Activated CD4-positive, alpha-beta T cell treated with anti-CD3 and anti-CD28 coated beads for 36 hours (primary cell): ENCODE measurements around the gene MUC20. TPM values are rescaled to one million over a fixed set of nuclear protein-coding genes. Genes with fewer than 3 reads are reported as not detected.
"Not testable (repeated sequence)": the region's sequence is repeated elsewhere in the genome, so short reads cannot be mapped to it uniquely, and the experiment has no call there.

Source experiments
- ATAC-seq: fragments of 200-7000 bp; cut with Tn5 transposase; one replicate; pipeline ENCODE4 v1.10.0; 2021; ENCODE audit warnings: mild to moderate bottlenecking, moderate library complexity
- CTCF ChIA-PET: fragments of 350-600 bp; sonication (Branson Sonifier 250); formaldehyde crosslinking; loops from one replicate; lab custom pipeline; 2021; ENCODE audit warnings: antibody characterized with exemption; lab: Charles Lee
- POLR2A ChIA-PET: fragments of 350-600 bp; sonication (Branson Sonifier 250); formaldehyde crosslinking; loops from one replicate; lab custom pipeline; 2021; ENCODE audit warnings: antibody characterized with exemption, inconsistent platforms; lab: Charles Lee
- DNase-seq: peaks from one replicate; pipeline ENCODE4 v3.0.0-alpha.2; 2020
- H3K27ac Mint-ChIP-seq: one replicate; pipeline ENCODE4 v1.8.0; 2021; ENCODE audit warnings: mixed read lengths
- H3K27me3 Mint-ChIP-seq: one replicate; pipeline ENCODE4 v1.8.0; 2021; ENCODE audit warnings: mixed read lengths
- H3K36me3 Mint-ChIP-seq: one replicate; pipeline ENCODE4 v1.8.0; 2021; ENCODE audit warnings: low read depth, mixed read lengths
- H3K4me1 Mint-ChIP-seq: one replicate; pipeline ENCODE4 v1.8.0; 2021; ENCODE audit warnings: mixed read lengths
- H3K4me3 Mint-ChIP-seq: one replicate; pipeline ENCODE4 v1.8.0; 2021; ENCODE audit warnings: mild to moderate bottlenecking, moderate library complexity, mixed read lengths
- H3K9me3 Mint-ChIP-seq: one replicate; pipeline ENCODE4 v1.8.0; 2021; ENCODE audit warnings: low read depth, mixed read lengths
- intact Hi-C, 2 experiments: fragments of 100-400 bp; cut with DNase I in 1 of 2; cut with micrococcal nuclease in 1 of 2; formaldehyde crosslinking; loops; one replicate each; pipeline versions ENCODE4 v1.14.2 to v1.15.1; 2022 to 2024; cut with DNase I, micrococcal nuclease
- total RNA-seq, 2 experiments: library from RNA; stranded (reverse); gene quantifications; one replicate each; pipeline ENCODE4 v1.2.3, GENCODE V29; 2021

Gene MUC20
- total RNA-seq, 2 experiments from 2014 or later: 0.30 to 0.54 TPM

DNA sequence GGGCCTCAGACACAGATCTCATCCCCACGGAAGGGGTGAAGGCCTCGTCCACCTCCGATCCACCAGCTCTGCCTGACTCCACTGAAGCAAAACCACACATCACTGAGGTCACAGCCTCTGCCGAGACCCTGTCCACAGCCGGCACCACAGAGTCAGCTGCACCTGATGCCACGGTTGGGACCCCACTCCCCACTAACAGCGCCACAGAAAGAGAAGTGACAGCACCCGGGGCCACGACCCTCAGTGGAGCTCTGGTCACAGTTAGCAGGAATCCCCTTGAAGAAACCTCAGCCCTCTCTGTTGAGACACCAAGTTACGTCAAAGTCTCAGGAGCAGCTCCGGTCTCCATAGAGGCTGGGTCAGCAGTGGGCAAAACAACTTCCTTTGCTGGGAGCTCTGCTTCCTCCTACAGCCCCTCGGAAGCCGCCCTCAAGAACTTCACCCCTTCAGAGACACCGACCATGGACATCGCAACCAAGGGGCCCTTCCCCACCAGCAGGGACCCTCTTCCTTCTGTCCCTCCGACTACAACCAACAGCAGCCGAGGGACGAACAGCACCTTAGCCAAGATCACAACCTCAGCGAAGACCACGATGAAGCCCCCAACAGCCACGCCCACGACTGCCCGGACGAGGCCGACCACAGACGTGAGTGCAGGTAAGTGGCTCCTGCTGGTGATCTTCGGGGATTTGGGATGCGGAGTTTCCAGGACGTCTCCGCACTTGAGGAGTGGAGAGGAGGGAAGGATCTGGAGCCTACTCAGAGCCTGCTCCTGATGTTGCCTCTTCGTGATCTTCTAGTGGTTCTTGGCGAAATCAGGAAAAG is 5.3 kb downstream of the MUC20 start:
- H3K4me1 Mint-ChIP-seq, CTCF ChIA-PET, intact Hi-C loops, H3K9me3 Mint-ChIP-seq, H3K27me3 Mint-ChIP-seq, DNase-seq, H3K36me3 Mint-ChIP-seq, POLR2A ChIA-PET, H3K4me3 Mint-ChIP-seq, ATAC-seq, H3K27ac Mint-ChIP-seq: not testable (repeated sequence)

DNA sequence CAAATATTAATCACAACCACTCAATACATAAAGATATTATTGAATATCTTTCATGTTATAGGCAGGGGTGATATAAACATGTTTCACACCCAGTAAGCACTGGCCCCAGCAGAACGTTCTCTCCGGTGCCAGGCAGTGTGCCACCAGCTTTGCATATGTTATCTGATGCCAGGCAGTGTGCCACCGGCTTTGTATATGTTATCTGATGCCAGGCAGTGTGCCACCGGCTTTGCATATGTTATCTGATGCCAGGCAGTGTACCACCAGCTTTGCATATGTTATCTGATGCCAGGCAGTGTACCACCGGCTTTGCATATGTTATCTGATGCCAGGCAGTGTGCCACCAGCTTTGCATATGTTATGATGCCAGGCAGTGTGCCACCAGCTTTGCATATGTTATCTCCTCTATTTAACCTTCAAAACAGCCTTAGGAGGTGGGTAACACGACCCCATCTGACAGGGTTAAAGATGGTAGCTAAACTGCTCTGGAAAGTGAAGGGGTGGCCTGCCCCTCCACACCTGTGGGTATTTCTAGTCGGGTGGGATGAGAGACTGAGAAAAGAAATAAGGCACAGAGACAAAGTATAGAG is 6.9 kb downstream of the MUC20 start:
- Mint-ChIP-seq H3K36me3 (no peaks in the 10 kb centered on the region), H3K9me3 (no peaks in the 10 kb centered on the region), H3K27ac (no peak overlapping the region), H3K4me3 (no peak overlapping the region), H3K4me1 (no peaks in the 10 kb centered on the region), H3K27me3 (no peaks in the 10 kb centered on the region)
- DNase-seq (no peak), ATAC-seq (no peak)
- intact Hi-C loops: no loop called here
- ChIA-PET POLR2A (no interaction called here), CTCF (no interaction called here)

DNA sequence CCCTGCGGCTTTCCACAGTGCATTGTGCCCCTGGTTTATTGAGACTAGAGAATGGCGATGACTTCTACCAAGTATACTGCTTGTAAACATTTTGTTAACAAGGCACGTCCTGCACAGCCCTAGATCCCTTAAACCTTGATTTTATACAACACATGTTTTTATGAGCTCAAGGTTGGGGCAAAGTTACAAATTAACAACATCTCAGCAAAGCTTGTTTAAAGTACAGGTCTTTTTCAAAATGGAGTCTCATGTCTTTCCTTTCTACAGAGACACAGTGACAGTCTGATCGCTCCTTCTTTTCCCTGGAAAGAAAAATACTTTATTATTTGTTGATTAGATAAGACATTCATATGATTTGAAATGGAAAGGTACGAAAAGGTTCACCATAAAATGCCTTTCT is 8.0 kb downstream of the MUC20 start:
- CTCF ChIA-PET: interaction anchor here (0.7 kb wide), 1 partner anchor 9 kb away, joined by 3 read pairs; no protein-coding TSS in a partner anchor
- H3K9me3 Mint-ChIP-seq, POLR2A ChIA-PET, intact Hi-C loops, H3K27ac Mint-ChIP-seq, H3K4me1 Mint-ChIP-seq, H3K36me3 Mint-ChIP-seq, DNase-seq, H3K4me3 Mint-ChIP-seq, H3K27me3 Mint-ChIP-seq, ATAC-seq: not testable (repeated sequence)

DNA sequence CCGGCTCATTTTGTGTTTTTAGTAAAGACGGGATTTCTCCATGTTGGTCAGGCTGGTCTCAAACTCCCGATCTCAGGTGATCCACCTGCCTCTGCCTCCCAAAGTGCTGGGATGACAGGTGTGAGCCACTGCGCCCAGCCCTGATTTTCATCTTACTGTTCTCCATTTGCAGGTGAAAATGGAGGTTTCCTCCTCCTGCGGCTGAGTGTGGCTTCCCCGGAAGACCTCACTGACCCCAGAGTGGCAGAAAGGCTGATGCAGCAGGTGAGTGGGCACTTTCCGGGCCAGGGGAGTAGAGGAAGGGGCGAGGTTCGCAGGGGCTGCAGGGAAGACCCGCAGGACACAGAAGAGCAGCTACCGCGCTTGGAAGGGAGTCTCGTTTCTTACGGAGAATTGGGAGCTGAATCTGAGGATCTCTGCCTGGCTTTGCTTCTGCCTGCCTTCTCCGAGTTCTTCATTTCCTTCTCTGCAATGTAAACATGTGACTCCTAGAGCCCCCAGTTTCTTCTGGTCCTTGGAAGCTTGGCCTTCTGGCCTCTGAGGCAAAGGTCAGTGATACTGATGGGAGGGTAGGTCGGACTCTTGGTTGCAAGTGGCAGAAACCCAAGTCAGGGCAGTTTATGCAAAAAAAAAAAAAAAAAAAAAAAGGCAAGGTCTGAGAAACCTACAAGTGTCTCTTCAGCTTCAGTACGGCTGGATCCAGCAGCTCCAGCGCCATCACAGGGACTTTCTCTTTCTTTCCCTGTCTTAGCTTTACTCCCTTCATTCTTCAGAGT is 8.9 kb downstream of the MUC20 start:
- Mint-ChIP-seq H3K9me3 (no peaks in the 10 kb centered on the region), H3K27me3 (no peaks in the 10 kb centered on the region), H3K4me3 (no peak overlapping the region), H3K27ac (no peak overlapping the region), H3K4me1 (no peaks in the 10 kb centered on the region), H3K36me3 (no peaks in the 10 kb centered on the region)
- intact Hi-C loops: no loop called here
- ChIA-PET CTCF (no interaction called here), POLR2A (interaction anchor here (0.6 kb wide), 1 partner anchor 8 kb away, joined by 3 read pairs; no protein-coding TSS in a partner anchor)
- no peak for ATAC-seq
- no peak for DNase-seq

DNA sequence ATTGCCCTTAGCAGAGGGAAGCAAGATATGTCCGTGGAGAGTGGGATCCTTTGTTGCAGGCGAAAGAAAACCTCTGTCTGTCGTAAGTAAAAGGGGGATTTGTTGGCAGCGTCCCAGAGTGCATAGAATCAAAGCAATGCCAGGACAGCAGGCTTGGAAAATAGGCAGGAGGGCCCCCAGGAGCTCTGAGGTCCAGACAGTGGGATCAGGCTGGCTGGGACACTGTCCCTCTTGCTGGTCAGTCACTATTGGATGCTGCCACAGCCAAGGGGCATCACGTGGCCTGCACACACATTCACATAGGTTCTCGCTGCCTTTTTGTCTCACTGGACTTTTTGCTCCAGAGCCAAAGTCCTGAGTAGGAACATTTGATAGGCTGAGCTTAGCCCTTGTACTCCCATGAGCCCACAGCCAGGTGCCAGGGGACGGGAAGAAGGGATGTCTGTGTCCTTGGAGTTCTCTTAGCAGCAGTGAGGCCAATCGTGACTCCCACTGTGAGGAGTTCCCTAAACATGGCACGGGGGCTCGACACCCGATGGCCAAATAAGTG is 10.7 kb downstream of the MUC20 start:
- Mint-ChIP-seq H3K36me3 (no peaks in the 10 kb centered on the region), H3K4me3 (no peak overlapping the region), H3K4me1 (no peaks in the 10 kb centered on the region), H3K27ac (no peak overlapping the region), H3K9me3 (no peaks in the 10 kb centered on the region), H3K27me3 (no peaks in the 10 kb centered on the region)
- CTCF ChIA-PET: interaction anchor here (0.8 kb wide), 1 partner anchor 119 kb away, joined by 3 read pairs; no protein-coding TSS in a partner anchor
- intact Hi-C loops: no loop called here
- POLR2A ChIA-PET: no interaction called here
- ATAC-seq (no peak), DNase-seq (no peak)

DNA sequence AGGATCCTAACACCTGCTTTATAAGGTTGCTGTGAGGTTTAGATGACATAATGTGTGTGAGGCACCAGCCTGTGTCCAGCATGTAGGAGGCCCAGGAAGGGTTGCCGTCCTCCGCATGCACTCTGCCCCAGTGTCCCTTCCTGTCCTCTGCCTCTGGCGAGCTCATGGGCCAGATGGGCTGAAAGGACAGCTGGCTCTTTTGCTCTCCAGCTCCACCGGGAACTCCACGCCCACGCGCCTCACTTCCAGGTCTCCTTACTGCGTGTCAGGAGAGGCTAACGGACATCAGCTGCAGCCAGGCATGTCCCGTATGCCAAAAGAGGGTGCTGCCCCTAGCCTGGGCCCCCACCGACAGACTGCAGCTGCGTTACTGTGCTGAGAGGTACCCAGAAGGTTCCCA is 12.2 kb downstream of the MUC20 start:
- DNase-seq (no peak), ATAC-seq (no peak)
- H3K9me3 Mint-ChIP-seq: no peaks in the 10 kb centered on the region
- ChIA-PET POLR2A (no interaction called here), CTCF (no interaction called here)
- H3K27ac Mint-ChIP-seq: no peak overlapping the region
- H3K4me1 Mint-ChIP-seq: no peaks in the 10 kb centered on the region
- intact Hi-C loops: no loop called here
- no peaks in the 10 kb centered on the region for H3K27me3 Mint-ChIP-seq
- no peaks in the 10 kb centered on the region for H3K36me3 Mint-ChIP-seq
- H3K4me3 Mint-ChIP-seq: no peak overlapping the region

DNA sequence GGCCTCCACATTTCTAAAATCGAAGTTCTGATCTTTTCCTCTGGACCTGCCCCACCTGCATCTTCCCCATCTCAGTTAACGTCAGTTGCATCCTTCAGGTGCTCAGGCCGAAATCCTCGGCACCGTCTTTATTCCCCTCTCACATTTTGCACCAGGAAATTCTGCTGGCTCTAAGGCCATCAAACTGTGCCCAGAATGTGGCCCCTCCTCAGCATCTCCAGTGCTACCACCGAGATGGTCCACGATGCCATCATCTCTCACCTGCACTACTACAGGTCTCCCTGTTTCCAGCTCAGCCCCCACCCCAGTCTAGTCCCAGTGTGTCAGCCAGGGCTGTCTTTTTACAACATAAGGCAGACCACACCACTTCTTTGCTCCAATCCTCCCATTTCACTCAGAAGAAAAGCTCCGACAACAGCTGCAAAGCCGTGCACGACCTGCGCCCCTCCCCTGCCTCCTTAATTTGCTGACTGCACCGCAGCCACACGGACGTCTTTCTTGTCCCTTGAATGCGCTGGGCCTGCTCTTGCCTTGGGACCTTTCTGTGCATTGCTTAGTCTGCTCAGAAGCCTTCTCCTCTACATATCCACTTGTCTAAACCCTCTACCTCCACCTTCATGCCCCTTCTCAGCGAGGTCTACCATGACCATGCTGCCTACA is 14.4 kb downstream of the MUC20 start:
- ChIA-PET POLR2A (interaction anchor here (0.7 kb wide), 1 partner anchor 473 kb away, joined by 5 read pairs; no protein-coding TSS in a partner anchor), CTCF (no interaction called here)
- H3K4me1 Mint-ChIP-seq: no peaks in the 10 kb centered on the region
- ATAC-seq: no peak
- H3K27ac Mint-ChIP-seq: no peak overlapping the region
- no peaks in the 10 kb centered on the region for H3K36me3 Mint-ChIP-seq
- no peak for DNase-seq
- H3K27me3 Mint-ChIP-seq: no peaks in the 10 kb centered on the region
- H3K4me3 Mint-ChIP-seq: no peak overlapping the region
- intact Hi-C loops: no loop called here
- H3K9me3 Mint-ChIP-seq: no peaks in the 10 kb centered on the region

DNA sequence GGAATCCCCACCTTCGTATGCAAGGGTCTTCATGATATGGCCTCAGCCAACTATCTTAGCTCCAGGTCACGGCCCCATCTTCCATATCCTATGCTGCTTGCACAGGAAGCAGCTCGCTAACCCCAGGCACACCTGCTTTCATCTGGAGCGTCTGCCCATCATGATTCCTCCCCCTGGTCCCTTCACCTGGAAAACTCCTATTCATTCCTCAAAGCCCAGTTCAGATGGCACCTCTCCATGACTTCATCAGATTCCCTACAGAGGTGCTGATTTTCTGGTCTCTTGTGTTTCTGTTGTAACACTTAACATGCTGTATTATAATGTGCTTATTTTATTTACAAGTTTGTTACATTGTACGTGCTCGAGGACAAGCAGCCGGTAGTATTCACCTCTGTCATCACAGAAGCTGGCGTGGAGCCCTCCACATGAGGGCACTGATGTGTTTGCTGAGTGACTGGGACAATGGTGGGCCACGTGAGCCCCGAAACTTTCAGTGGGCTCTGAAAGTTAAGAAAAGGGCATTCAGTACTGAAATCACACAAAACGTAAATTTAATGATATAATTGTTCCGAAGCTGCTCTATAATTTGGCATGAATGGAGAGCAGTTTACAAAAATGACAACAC is 16.2 kb downstream of the MUC20 start:
- CTCF ChIA-PET: no interaction called here
- no peak overlapping the region for H3K4me3 Mint-ChIP-seq
- H3K4me1 Mint-ChIP-seq: no peaks in the 10 kb centered on the region

DNA sequence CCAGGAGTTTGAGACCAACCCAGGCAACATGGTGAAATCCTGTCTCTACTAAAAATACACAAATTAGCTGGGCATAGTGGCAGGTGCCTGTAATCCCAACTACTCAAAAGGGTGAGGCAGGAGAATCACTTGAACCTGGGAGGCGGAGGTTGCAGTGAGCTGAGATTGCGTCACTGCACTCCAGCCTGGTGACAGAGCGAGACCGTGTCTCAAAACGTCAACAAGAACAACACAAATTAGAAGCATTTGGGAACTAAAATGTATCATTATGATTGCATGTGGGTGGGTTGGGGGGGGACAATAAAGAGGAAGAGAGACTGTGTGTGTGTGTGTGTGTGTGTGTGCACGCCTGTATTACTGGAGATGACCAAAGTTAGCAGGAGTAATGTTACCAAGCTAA is 17.0 kb downstream of the MUC20 start:
- DNase-seq, H3K9me3 Mint-ChIP-seq, H3K27me3 Mint-ChIP-seq, H3K4me1 Mint-ChIP-seq, ATAC-seq, intact Hi-C loops, H3K4me3 Mint-ChIP-seq, H3K27ac Mint-ChIP-seq, H3K36me3 Mint-ChIP-seq: not testable (repeated sequence)
- CTCF ChIA-PET: interaction anchor here (0.6 to 1.1 kb wide), 2 partner anchors 9 to 33 kb away, joined by 3 to 4 read pairs; no protein-coding TSS in a partner anchor
- POLR2A ChIA-PET: interaction anchor here (0.5 kb wide), 1 partner anchor 8 kb away, joined by 3 read pairs; no protein-coding TSS in a partner anchor

More for the DNA sequence above, 16.2 kb downstream of the MUC20 start:
- no peak overlapping the region for H3K27ac Mint-ChIP-seq
- intact Hi-C loops: no loop called here
- no peaks in the 10 kb centered on the region for H3K27me3 Mint-ChIP-seq
- no peaks in the 10 kb centered on the region for H3K36me3 Mint-ChIP-seq
- no peaks in the 10 kb centered on the region for H3K9me3 Mint-ChIP-seq
- POLR2A ChIA-PET: no interaction called here
- ATAC-seq: no peak
- DNase-seq: no peak

DNA sequence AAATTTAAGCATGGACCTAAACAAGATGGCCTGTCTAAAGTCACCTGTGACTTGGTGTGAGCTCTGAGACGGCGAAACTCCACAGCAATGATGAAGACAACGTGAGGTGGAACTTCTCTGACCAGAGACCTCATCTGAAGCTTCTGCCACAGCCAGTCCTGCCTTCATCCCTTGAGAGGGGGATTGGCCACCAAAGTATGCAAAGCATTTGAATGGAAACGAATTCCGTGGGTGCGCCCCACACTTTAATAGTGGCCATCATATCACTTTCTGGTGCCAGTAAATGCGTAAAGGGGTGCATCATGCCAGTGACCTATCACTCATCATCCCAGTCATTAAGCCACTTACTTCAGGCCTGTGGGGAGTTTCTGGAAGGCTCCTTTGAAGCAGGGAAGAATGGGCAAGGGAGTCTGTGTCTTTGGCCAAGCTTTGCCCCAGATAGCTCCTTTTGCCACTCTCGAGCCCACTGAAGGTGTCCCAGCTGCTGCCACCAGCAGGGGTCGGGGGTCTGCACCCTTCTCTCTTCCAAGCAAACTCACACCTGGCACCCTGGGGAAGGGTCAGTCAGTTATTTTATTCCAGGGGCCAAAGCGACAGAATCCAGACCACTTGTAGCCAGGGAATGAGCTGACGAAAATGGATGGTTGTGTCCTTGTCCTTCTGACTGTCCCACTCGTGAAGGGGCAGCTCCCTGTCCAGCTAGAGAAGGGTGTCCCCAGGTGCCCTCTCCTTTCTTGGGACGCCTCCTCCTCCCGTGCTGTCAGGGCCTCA is 17.7 kb downstream of the MUC20 start:
- intact Hi-C loops: no loop called here
- ChIA-PET POLR2A (no interaction called here), CTCF (interaction anchor here (0.6 to 1.1 kb wide), 3 partner anchors 10 to 34 kb away, joined by 3 to 4 read pairs (median 3); no protein-coding TSS in a partner anchor)
- H3K9me3 Mint-ChIP-seq: no peaks in the 10 kb centered on the region
- H3K27ac Mint-ChIP-seq: no peak overlapping the region
- ATAC-seq: no peak
- H3K4me3 Mint-ChIP-seq: no peak overlapping the region
- no peaks in the 10 kb centered on the region for H3K4me1 Mint-ChIP-seq
- no peak for DNase-seq
- no peaks in the 10 kb centered on the region for H3K36me3 Mint-ChIP-seq
- H3K27me3 Mint-ChIP-seq: no peaks in the 10 kb centered on the region
